ENCODE results near the gene NKX6-1. TPM values are rescaled to one million over a fixed set of nuclear protein-coding genes. Genes with fewer than 3 reads are reported as not detected.

The NKX6-1 gene
- total and polyA plus RNA-seq, 9 of the 15 experiments (the other 6 are each of a cell fraction or from before 2014, with no cell fraction given), result not detected

- TF ChIP-seq JUNB (CRISPR knock-in tag; conservative IDR thresholded peaks at IDR 0.05), result no peak
Observed at GRCh38 chr4:84442778-84443177, 56.3 kb downstream of the NKX6-1 start (continued).

Small RNAs within 50 kb of the gene (small RNA-seq; reads per million reads assigned to genes)
- not detected for gene RPL3P13

Other genes with a start within 250 kb of the NKX6-1 start
- 0.05 and 0.08 TPM in 2 replicates for gene CDS1, start 83.8 kb upstream of the NKX6-1 start, total RNA-seq (2014; rRNA removed)
- gene CDS1, start 83.8 kb upstream of the NKX6-1 start, total RNA-seq (2014; rRNA removed; fragmentation: Illumina TruSeq; extraction: Trizol), result 0.19 and 0.22 TPM in 2 replicates
- gene CDS1, start 83.8 kb upstream of the NKX6-1 start, total RNA-seq (2015; rRNA removed; fragmentation: Illumina TruSeq; extraction: Trizol), result 0.07 and 0.08 TPM in 2 replicates
- 0.34 and 0.42 TPM in 2 replicates for gene CDS1, start 83.8 kb upstream of the NKX6-1 start, total RNA-seq (2021)
- 0.18 and 0.27 TPM in 2 replicates for gene CDS1, start 83.8 kb upstream of the NKX6-1 start, polyA plus RNA-seq (2011; rRNA removed)
- gene CDS1, start 83.8 kb upstream of the NKX6-1 start, polyA plus RNA-seq (2014; fragmentation: Illumina TruSeq; extraction: Trizol), result 0.14 and 0.30 TPM in 2 replicates
- gene CDS1, start 83.8 kb upstream of the NKX6-1 start, polyA plus RNA-seq (2014; fragmentation: Nextera tagmentation; extraction: Ambion mirVana), result under 1 TPM; 0.04 to 0.08 TPM
- 0.11 and 0.15 TPM in 2 replicates for gene CDS1, start 83.8 kb upstream of the NKX6-1 start, polyA plus RNA-seq (2014; rRNA removed)